GM12878 (cell line): ENCODE data around the gene ELP1. TPM values are rescaled to one million over a fixed set of nuclear protein-coding genes. Genes with fewer than 3 reads are reported as not detected.

Experiments used
- ATAC-seq: fragments of 200-7000 bp; cut with Tn5 transposase; 3 replicates; pipeline ENCODE4 v1.9.1; 2020; ENCODE audit warnings: mild to moderate bottlenecking, moderate library complexity
- BruUV-seq: library from RNA; stranded (reverse); fragments of 400-500 nt; replicated peaks from 2 replicates; lab custom pipeline; 2021; lab: Mats Ljungman, UMichigan
- CTCF ChIA-PET: fragments of 300-600 bp; sonication (Branson Sonifier 250); formaldehyde crosslinking; extraction: SDS; loops from one replicate; lab custom pipeline; 2021; ENCODE audit warnings: inconsistent platforms; lab: Yijun Ruan, JAX
- POLR2A ChIA-PET: fragments of 350-600 bp; formaldehyde crosslinking; extraction: SDS; loops from one replicate; lab custom pipeline; 2021; ENCODE audit warnings: inconsistent platforms; lab: Charles Lee
- RAD21 ChIA-PET: fragments of 300-600 bp; sonication (Branson Sonifier 250); formaldehyde crosslinking; loops from one replicate; lab custom pipeline; 2023; ENCODE audit warnings: antibody characterized with exemption; ENCODE audit not compliant: unreplicated experiment; lab: Charles Lee
- SMC1A ChIA-PET: fragments of 300-600 bp; sonication (Branson Sonifier 250); formaldehyde crosslinking; loops from one replicate; lab custom pipeline; 2023; ENCODE audit not compliant: unreplicated experiment, uncharacterized antibody; lab: Charles Lee
- DNase-seq: peaks from one replicate; pipeline ENCODE4 v3.0.0-alpha.2; 2011; ENCODE audit warnings: low read depth, low spot score
- FAIRE-seq: peaks from 3 replicates; lab custom pipeline; 2011; peaks lifted over from hg19 to GRCh38; lab: Jason Lieb, UNC
- H2AFZ ChIP-seq: 2 replicates; pipeline ENCODE4 v1.6.0; 2011; ENCODE audit warnings: low read depth, low read length, control low read depth; ENCODE audit not compliant: control insufficient read depth
- H3K27ac ChIP-seq: 2 replicates; pipeline ENCODE4 v1.5.1; 2011; ENCODE audit warnings: control low read depth; ENCODE audit not compliant: control insufficient read depth, insufficient read depth
- H3K27me3 ChIP-seq, 2 experiments: replicated peaks in 1 of 2; 2 replicates each; pipeline versions ENCODE4 v1.6.0 to v1.6.1; 2011; ENCODE audit warnings: low read length in 1 of 2; ENCODE audit not compliant: control insufficient read depth in 2 of 2, insufficient read depth in 2 of 2
- H3K36me3 ChIP-seq, 2 experiments: 2 replicates each; pipeline ENCODE4 v1.5.1; 2011; ENCODE audit warnings: low read length in 1 of 2; ENCODE audit not compliant: control insufficient read depth in 2 of 2, insufficient read depth in 2 of 2
- H3K4me1 ChIP-seq: 2 replicates; pipeline ENCODE4 v1.6.1; 2011; ENCODE audit warnings: mild to moderate bottlenecking, low read length, moderate library complexity, mixed read lengths; ENCODE audit not compliant: control insufficient read depth, insufficient read depth
- H3K4me2 ChIP-seq: 2 replicates; pipeline ENCODE4 v1.6.0; 2011; ENCODE audit warnings: control low read depth; ENCODE audit not compliant: control insufficient read depth, insufficient read depth
- H3K4me3 ChIP-seq: fragments of 200-600 bp; sonication (generic); 2 replicates; pipeline ENCODE4 v1.5.1; 2016
- H3K79me2 ChIP-seq: 2 replicates; pipeline ENCODE4 v1.6.0; 2011; ENCODE audit warnings: low read length; ENCODE audit not compliant: control insufficient read depth, insufficient read depth
- H3K9ac ChIP-seq: 2 replicates; pipeline ENCODE4 v1.8.0; 2011; ENCODE audit warnings: low read length, control low read depth, mixed read lengths; ENCODE audit not compliant: control insufficient read depth, insufficient read depth
- H3K9me3 ChIP-seq: replicated peaks from 3 replicates; pipeline ENCODE4 v1.5.1; 2011; ENCODE audit warnings: mild to moderate bottlenecking, low read length; ENCODE audit not compliant: control insufficient read depth, insufficient read depth
- H4K20me1 ChIP-seq: 2 replicates; pipeline ENCODE4 v1.6.0; 2011; ENCODE audit not compliant: control insufficient read depth, insufficient read depth
- ASH2L ChIP-seq: fragments of 300-600, 200-600 bp; sonication (generic); IDR thresholded peaks from 2 replicates; pipeline ENCODE4 v1.6.1; 2017; ENCODE audit warnings: low read depth, mild to moderate bottlenecking, borderline replicate concordance
- RCOR1 ChIP-seq: conservative IDR thresholded peaks from 2 replicates; pipeline ENCODE4 v1.6.1; 2012; ENCODE audit warnings: low read depth, low read length, improper control_type of control experiment
- RELA ChIP-seq: fragments of 450-650 bp; IDR thresholded peaks from 2 replicates; pipeline ENCODE4 v1.8.0; 2014; ENCODE audit warnings: borderline replicate concordance; ENCODE audit not compliant: partially characterized antibody
- RFX5 ChIP-seq: IDR thresholded peaks from 2 replicates; pipeline ENCODE4 v1.6.1; 2011; ENCODE audit warnings: low read depth, low read length, improper control_type of control experiment
- WRNIP1 ChIP-seq: IDR thresholded peaks from 2 replicates; pipeline ENCODE4 v1.6.1; 2011; ENCODE audit warnings: low read depth, low read length, improper control_type of control experiment, borderline replicate concordance
- ZBTB40 ChIP-seq: fragments of 450-650 bp; IDR thresholded peaks from 2 replicates; pipeline ENCODE4 v1.6.1; 2016; ENCODE audit warnings: mild to moderate bottlenecking, moderate library complexity, borderline replicate concordance
- WGBS: methylation state at CpG from one replicate; pipeline ENCODE4 v1.1.6; 2016; ENCODE audit warnings: low lambda C conversion rate; ENCODE audit not compliant: insufficient replicate concordance, insufficient coverage; ENCODE audit errors: missing lambda C conversion rate; 5-methylcytosine and 5-hydroxymethylcytosine counted together
- in situ Hi-C: fragments of 300-500 bp; cut with MboI; formaldehyde crosslinking; loops from 9 replicates; pipeline ENCODE4 v1.14.3; 2018; ENCODE audit warnings: mixed read lengths
- intact Hi-C: fragments of 100-400 bp; cut with micrococcal nuclease; formaldehyde crosslinking; loops from one replicate; pipeline ENCODE4 v1.14.2; 2022; ENCODE audit not compliant: unreplicated experiment
- polyA plus RNA-seq, 11 experiments: library from polyadenylated mRNA; depleted of rRNA in 4 of 11; unstranded in 6 of 11; stranded (reverse) in 5 of 11; fragments of >200 nt; fragmentation: Nextera tagmentation in 4 of 11; fragmentation: Illumina TruSeq in 1 of 11; extraction: Ambion mirVana in 4 of 11; extraction: Trizol in 1 of 11; gene quantifications; 1 replicate in 1 of 11; 2 replicates in 10 of 11; pipeline versions ENCODE4 v1.2.1 to v1.2.3, GENCODE V29; 2011 to 2016; ENCODE audit warnings: inconsistent platforms in 2 of 11, missing spikeins in 2 of 11, low read depth in 1 of 11
- total RNA-seq, 4 experiments: library from RNA; depleted of rRNA in 3 of 4; stranded (reverse); fragments of >200 nt in 3 of 4; fragmentation: Illumina TruSeq in 1 of 4; extraction: Trizol in 1 of 4; gene quantifications; 2 replicates each; pipeline versions ENCODE4 v1.2.1 to v1.2.3, GENCODE V29; 2013 to 2021
- TF ChIP-seq, protein P1 (sequence below): fragments of 450-650 bp; formaldehyde crosslinking; IDR thresholded peaks from 2 replicates; pipeline ENCODE4 v1.5.0; 2022; ENCODE audit warnings: mild to moderate bottlenecking, missing genetic modification characterization

Gene ELP1
- total and polyA plus RNA-seq, 10 of the 15 experiments (the other 5 are each of a cell fraction or from before 2014, with no cell fraction given): 9.7 to 29.9 (median 26.0) TPM

- no peak within 1 kb of the TSS for H3K9ac ChIP-seq
- BruUV-seq: no TSS peak
- CTCF ChIA-PET: no interaction called here
- no peak for FAIRE-seq
- intact Hi-C loops: no loop called here
- H3K4me2 ChIP-seq: no peak within 1 kb of the TSS
- H3K27ac ChIP-seq: no peak within 1 kb of the TSS
- H3K79me2 ChIP-seq: no peaks in the 10 kb centered on the region
- H3K4me1 ChIP-seq: no peaks in the 10 kb centered on the region
- 69% methylated on average over 3 of the region's 3 CpGs for WGBS
- RAD21 ChIA-PET: no interaction called here
- SMC1A ChIA-PET: interaction anchor here (0.6 kb wide), 1 partner anchor 182 kb away, joined by 3 read pairs; no protein-coding TSS in a partner anchor
- H2AFZ ChIP-seq: no peak within 1 kb of the TSS
- no peaks in the 10 kb centered on the region for H4K20me1 ChIP-seq
- POLR2A ChIA-PET: no interaction called here
- TF ChIP-seq RFX5 (no peak), WRNIP1 (no peak), ASH2L (no peak), RCOR1 (no peak), RELA (no peak), ZBTB40 (no peak)
- TF ChIP-seq, protein P1, sequence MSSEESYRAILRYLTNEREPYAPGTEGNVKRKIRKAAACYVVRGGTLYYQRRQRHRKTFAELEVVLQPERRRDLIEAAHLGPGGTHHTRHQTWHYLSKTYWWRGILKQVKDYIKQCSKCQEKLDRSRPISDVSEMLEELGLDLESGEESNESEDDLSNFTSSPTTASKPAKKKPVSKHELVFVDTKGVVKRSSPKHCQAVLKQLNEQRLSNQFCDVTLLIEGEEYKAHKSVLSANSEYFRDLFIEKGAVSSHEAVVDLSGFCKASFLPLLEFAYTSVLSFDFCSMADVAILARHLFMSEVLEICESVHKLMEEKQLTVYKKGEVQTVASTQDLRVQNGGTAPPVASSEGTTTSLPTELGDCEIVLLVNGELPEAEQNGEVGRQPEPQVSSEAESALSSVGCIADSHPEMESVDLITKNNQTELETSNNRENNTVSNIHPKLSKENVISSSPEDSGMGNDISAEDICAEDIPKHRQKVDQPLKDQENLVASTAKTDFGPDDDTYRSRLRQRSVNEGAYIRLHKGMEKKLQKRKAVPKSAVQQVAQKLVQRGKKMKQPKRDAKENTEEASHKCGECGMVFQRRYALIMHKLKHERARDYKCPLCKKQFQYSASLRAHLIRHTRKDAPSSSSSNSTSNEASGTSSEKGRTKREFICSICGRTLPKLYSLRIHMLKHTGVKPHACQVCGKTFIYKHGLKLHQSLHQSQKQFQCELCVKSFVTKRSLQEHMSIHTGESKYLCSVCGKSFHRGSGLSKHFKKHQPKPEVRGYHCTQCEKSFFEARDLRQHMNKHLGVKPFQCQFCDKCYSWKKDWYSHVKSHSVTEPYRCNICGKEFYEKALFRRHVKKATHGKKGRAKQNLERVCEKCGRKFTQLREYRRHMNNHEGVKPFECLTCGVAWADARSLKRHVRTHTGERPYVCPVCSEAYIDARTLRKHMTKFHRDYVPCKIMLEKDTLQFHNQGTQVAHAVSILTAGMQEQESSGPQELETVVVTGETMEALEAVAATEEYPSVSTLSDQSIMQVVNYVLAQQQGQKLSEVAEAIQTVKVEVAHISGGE (CRISPR knock-in tag): no peak
- TF ChIP-seq, all 136 proteins: peak for 0
- ATAC-seq: no peak
- Histone ChIP-seq H3K4me3 (no peak within 1 kb of the TSS), H3K27me3 (no peaks in the 10 kb centered on the region), H3K9me3 (no peaks in the 10 kb centered on the region), H3K36me3 (no peaks in the 10 kb centered on the region)
- no peak for DNase-seq
- in situ Hi-C loops: no loop called here
Measured at GRCh38 chr9:108861997-108862396, 71.9 kb downstream of the ELP1 start, which contains the start of gene ACTL7A. Gene ACTL7A, plus strand, starts transcription at chr9:108862266. Its CDS starts 57 bp downstream, at chr9:108862323.
